Esophagus squamous epithelium (tissue), 4 donors: ENCODE data around the gene LMBRD1.

Source experiments
- POLR2A ChIP-seq, 4 donors: fragments of 450-650 bp; IDR thresholded peaks; one replicate each; pipeline ENCODE4 v1.6.1; 2017; ENCODE audit warnings: antibody characterized with exemption in 4 of 4, mild to moderate bottlenecking in 4 of 4, moderate library complexity in 3 of 4
- TF ChIP-seq, protein P1 (sequence below), 6 experiments: fragments of 450-650 bp in 4 of 6; fragments of 200-600 bp in 2 of 6; sonication (generic) in 2 of 6; IDR thresholded peaks; one replicate each; pipeline ENCODE4 v1.5.1; 2016 to 2019; ENCODE audit warnings: antibody characterized with exemption in 6 of 6, mild to moderate bottlenecking in 4 of 6, moderate library complexity in 4 of 6

- TF ChIP-seq, protein P1, sequence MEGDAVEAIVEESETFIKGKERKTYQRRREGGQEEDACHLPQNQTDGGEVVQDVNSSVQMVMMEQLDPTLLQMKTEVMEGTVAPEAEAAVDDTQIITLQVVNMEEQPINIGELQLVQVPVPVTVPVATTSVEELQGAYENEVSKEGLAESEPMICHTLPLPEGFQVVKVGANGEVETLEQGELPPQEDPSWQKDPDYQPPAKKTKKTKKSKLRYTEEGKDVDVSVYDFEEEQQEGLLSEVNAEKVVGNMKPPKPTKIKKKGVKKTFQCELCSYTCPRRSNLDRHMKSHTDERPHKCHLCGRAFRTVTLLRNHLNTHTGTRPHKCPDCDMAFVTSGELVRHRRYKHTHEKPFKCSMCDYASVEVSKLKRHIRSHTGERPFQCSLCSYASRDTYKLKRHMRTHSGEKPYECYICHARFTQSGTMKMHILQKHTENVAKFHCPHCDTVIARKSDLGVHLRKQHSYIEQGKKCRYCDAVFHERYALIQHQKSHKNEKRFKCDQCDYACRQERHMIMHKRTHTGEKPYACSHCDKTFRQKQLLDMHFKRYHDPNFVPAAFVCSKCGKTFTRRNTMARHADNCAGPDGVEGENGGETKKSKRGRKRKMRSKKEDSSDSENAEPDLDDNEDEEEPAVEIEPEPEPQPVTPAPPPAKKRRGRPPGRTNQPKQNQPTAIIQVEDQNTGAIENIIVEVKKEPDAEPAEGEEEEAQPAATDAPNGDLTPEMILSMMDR (IDR thresholded peaks at IDR 0.05) = no peak
- no peak for TF ChIP-seq POLR2A (IDR thresholded peaks at IDR 0.05)
These were observed 169.2 kb downstream of the LMBRD1 start for GRCh38 chr6:69627625-69628024.
